ENCODE results near the gene PNPLA1. TPM values are rescaled to one million over a fixed set of nuclear protein-coding genes. Genes with fewer than 3 reads are reported as not detected.

Gene PNPLA1
- total RNA-seq, 1 experiment from 2014 or later = not detected

GRCh38 chr6:36324191-36324590 lies 54.3 kb downstream of the PNPLA1 start:
- POLR2A ChIA-PET = no interaction called here
- intact Hi-C loops (cut with micrococcal nuclease; ENCODE audit: unreplicated experiment) = no loop called here

GRCh38 chr6:36324715-36325114 lies 54.9 kb downstream of the PNPLA1 start:
- ChIA-PET POLR2A (no interaction called here), CTCF (interaction anchor here (0.6 kb wide), 1 partner anchor 278 kb away, joined by 3 read pairs; no protein-coding TSS in a partner anchor)
- H3K36me3 ChIP-seq (ENCODE audit: control insufficient read depth, insufficient read depth, low read length) = no peaks in the 10 kb centered on the region
- no peaks in the 10 kb centered on the region for H3K4me1 ChIP-seq (ENCODE audit: control insufficient read depth, insufficient read depth, low read length)
- H3K4me3 ChIP-seq (ENCODE audit: low read depth in 2 of 2, low read length in 2 of 2) = no peak overlapping the region
- no peak for TF ChIP-seq POLR2AphosphoS5 (IDR thresholded peaks at IDR 0.05; ENCODE audit: low read depth, low read length)
- no peak for ATAC-seq
- H3K27me3 ChIP-seq (ENCODE audit: control insufficient read depth, insufficient read depth, low read length) = peaks cover 3% of the 10 kb centered on the region; the same call in 1 of the 2 replicates
- no peaks in the 10 kb centered on the region for H3K9me3 ChIP-seq (ENCODE audit: control insufficient read depth, insufficient read depth, low read depth, low read length)
- DNase-seq (ENCODE audit: low read depth, low spot score) = no peak
- in situ Hi-C loops (cut with HindIII; ENCODE audit: low pct_unique_long_range_greater_than_20kb, low sequenced_read_pairs) (no loop called here), intact Hi-C loops (cut with micrococcal nuclease; ENCODE audit: unreplicated experiment) (no loop called here)
- BruUV-seq (replicated peaks) = no TSS peak
- H3K27ac ChIP-seq (ENCODE audit: low read length) = no peak overlapping the region

More at GRCh38 chr6:36324191-36324590, 54.3 kb downstream of the PNPLA1 start:
- no TSS peak for BruUV-seq (replicated peaks)
- Histone ChIP-seq H3K36me3 (ENCODE audit: control insufficient read depth, insufficient read depth, low read length) (no peaks in the 10 kb centered on the region), H3K4me1 (ENCODE audit: control insufficient read depth, insufficient read depth, low read length) (no peaks in the 10 kb centered on the region), H3K4me3 (ENCODE audit: low read depth in 2 of 2, low read length in 2 of 2) (no peak overlapping the region), H3K27me3 (ENCODE audit: control insufficient read depth, insufficient read depth, low read length) (peaks cover 3% of the 10 kb centered on the region; the same call in 1 of the 2 replicates), H3K27ac (ENCODE audit: low read length) (no peak overlapping the region), H3K9me3 (ENCODE audit: control insufficient read depth, insufficient read depth, low read depth, low read length) (no peaks in the 10 kb centered on the region)
- TF ChIP-seq REST (IDR thresholded peaks at IDR 0.05; ENCODE audit: insufficient read depth in 1 of 2, low read depth in 2 of 2, low read length in 1 of 2) (no peak), CTCF (IDR thresholded peaks at IDR 0.05) (no peak), SIN3A (IDR thresholded peaks at IDR 0.05; ENCODE audit: borderline replicate concordance, insufficient read depth, low read depth, low read length) (no peak), TCF7L2 (IDR thresholded peaks at IDR 0.05; ENCODE audit: low read depth, low read length) (no peak), POLR2AphosphoS5 (IDR thresholded peaks at IDR 0.05; ENCODE audit: low read depth, low read length) (no peak)
- CTCF ChIA-PET = no interaction called here
- ATAC-seq (no peak), DNase-seq (ENCODE audit: low read depth, low spot score) (no peak)
- in situ Hi-C loops (cut with HindIII; ENCODE audit: low pct_unique_long_range_greater_than_20kb, low sequenced_read_pairs) = no loop called here

GRCh38 chr6:36326356-36326995 lies 56.6 kb downstream of the PNPLA1 start:
- ATAC-seq (no peak), DNase-seq (ENCODE audit: low read depth, low spot score) (no peak)
- intact Hi-C loops (cut with micrococcal nuclease; ENCODE audit: unreplicated experiment) (no loop called here), in situ Hi-C loops (cut with HindIII; ENCODE audit: low pct_unique_long_range_greater_than_20kb, low sequenced_read_pairs) (no loop called here)
- no TSS peak for BruUV-seq (replicated peaks)
- Histone ChIP-seq H3K4me1 (ENCODE audit: control insufficient read depth, insufficient read depth, low read length) (no peaks in the 10 kb centered on the region), H3K27ac (ENCODE audit: low read length) (no peak overlapping the region), H3K4me3 (ENCODE audit: low read depth in 2 of 2, low read length in 2 of 2) (no peak overlapping the region), H3K9me3 (ENCODE audit: control insufficient read depth, insufficient read depth, low read depth, low read length) (no peaks in the 10 kb centered on the region), H3K27me3 (ENCODE audit: control insufficient read depth, insufficient read depth, low read length) (peaks cover 3% of the 10 kb centered on the region; the same call in 1 of the 2 replicates), H3K36me3 (ENCODE audit: control insufficient read depth, insufficient read depth, low read length) (no peaks in the 10 kb centered on the region)
- TF ChIP-seq CTCF (IDR thresholded peaks at IDR 0.05) (no peak), TCF7L2 (IDR thresholded peaks at IDR 0.05; ENCODE audit: low read depth, low read length) (no peak), POLR2AphosphoS5 (IDR thresholded peaks at IDR 0.05; ENCODE audit: low read depth, low read length) (no peak), REST (IDR thresholded peaks at IDR 0.05; ENCODE audit: insufficient read depth in 1 of 2, low read depth in 2 of 2, low read length in 1 of 2) (no peak), SIN3A (IDR thresholded peaks at IDR 0.05; ENCODE audit: borderline replicate concordance, insufficient read depth, low read depth, low read length) (no peak)
- ChIA-PET CTCF (no interaction called here), POLR2A (no interaction called here)
